Measurements from ENCODE around the gene TMPRSS5.

Gene TMPRSS5

DNA sequence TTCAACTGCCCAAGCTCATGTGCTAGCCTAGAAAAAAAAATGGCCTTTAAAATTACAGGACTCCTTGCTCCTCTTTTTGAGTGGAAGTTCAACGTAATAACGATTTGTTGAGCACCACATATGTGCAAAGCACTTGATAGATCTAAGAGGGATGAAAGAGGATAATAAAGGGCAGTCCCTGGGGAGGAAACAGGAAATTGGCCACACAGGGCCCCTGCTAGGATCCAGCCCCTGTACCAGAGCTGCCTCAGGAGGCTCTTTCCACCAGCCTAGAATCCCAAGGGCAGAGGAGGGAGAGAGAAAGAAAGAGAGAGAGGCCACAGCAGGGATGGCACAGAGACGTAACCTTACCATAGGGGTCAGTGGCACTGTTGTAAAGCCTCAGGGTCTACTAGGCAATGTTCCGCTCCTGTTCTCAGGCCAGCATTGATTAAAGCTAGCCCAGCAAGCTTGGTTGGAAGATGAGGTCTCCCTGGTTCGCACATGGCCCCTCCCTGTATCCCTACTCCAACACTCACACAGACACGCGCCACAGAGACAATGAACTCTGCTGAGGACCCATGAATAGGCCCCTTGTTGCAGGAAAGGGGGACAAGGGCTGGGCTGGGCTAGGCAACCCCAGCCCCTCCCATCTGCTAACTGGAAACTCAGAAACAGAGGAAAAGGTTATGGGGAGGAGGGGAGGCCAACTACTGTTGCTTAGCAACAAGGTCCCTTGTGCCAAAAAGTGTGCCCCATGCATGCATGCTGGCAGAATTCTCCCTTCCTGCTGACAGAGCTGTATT is at the start of gene TMPRSS5:
TMPRSS5 (minus strand) TSS at position 438 of the 785 bp plus-strand sequence; CDS start at position 354, 84 bp downstream.
- no peak for TF ChIP-seq GATA2 (IDR thresholded peaks at IDR 0.05; ENCODE audit: low read depth, low read length)
- TF ChIP-seq GATA3 (IDR thresholded peaks at IDR 0.05; ENCODE audit: low read depth, low read length) = no peak

GRCh38 chr11:113752932-113753331 is 46.8 kb upstream of the TMPRSS5 start:
- TF ChIP-seq GATA3 (IDR thresholded peaks at IDR 0.05; ENCODE audit: low read depth, low read length) (no peak), GATA2 (IDR thresholded peaks at IDR 0.05; ENCODE audit: low read depth, low read length) (no peak)

DNA sequence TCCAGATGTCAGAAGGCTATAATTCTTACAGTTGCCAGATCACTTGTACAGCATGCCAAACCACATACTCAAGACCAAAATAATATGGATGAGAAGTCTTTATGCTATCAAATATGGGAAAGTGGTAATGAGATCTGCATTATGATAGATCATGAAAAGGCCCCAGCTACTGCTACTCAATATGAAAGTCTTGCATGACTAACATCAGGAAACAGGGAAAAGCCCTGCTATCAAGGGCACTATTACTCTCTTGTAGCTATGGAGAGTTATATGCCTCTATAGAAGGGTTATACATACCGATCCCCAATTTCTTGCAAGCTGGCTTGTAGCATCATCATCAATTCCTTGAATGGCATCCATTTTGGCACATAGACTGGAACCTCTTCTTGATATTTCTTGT is 30.2 kb upstream of the TMPRSS5 start:
- TF ChIP-seq GATA3 (IDR thresholded peaks at IDR 0.05; ENCODE audit: low read depth, low read length) = no peak
- TF ChIP-seq GATA2 (IDR thresholded peaks at IDR 0.05; ENCODE audit: low read depth, low read length) = no peak

DNA sequence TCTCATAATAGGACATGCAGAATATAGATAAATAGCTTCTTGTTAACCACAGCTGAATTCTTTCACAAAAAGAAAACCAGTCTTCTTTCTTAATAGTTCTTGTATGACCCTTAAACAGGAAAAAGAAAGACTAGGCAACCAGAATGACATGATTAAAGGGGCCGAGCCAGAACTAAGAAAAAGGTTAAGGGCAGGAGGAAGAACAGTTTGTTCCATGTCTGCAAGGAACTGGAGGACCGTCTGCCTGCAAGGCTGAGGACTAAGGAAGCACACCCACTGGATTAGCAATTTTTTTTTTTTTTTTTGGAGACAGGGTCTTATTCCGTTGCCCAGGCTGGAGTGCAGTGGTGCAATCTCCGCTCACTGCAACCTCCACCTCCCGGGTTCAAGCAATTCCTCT is 26.0 kb upstream of the TMPRSS5 start:
- TF ChIP-seq GATA3 (IDR thresholded peaks at IDR 0.05; ENCODE audit: low read depth, low read length) = no peak
- TF ChIP-seq GATA2 (IDR thresholded peaks at IDR 0.05; ENCODE audit: low read depth, low read length) = no peak

DNA sequence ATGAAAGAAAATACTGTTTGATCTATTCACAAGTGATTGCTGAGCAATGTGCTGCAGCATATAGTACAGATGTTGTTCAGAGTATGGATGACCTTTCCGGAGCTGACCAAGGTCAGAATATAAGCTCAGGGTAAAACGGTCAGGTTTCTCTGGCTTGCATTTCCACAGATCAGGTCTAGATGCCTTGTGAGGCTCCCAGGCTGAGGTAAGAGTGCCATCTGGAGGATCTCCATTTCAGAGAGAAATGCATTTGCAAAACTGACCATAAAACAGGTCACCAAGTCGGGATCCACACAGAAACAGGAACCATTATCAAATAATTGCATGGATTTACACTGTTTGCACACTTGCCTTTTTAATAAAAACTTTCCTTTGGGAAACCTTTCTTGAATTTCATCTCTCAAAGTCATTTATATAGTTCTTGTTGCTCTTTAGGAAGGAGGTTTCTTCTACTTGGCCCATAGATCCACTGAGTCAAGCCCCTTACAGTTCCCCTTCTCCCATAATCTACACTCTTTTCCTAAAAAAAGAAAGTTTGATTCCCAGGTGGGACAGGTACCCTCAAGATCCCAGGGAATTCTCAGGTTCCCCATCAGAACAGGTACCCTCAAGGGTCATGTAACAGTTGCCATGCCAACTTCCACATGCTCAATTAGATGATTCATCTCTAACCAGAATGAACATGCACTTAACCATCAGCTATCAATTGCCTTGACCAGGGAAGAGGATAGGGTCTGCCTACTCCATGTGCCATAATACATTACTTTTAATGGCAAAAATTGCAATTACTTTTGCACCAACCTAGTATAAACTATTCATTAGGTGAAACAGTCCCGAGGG is 25.0 kb upstream of the TMPRSS5 start:
- TF ChIP-seq GATA3 (IDR thresholded peaks at IDR 0.05; ENCODE audit: low read depth, low read length) (no peak), GATA2 (IDR thresholded peaks at IDR 0.05; ENCODE audit: low read depth, low read length) (no peak)

GRCh38 chr11:113729456-113729855 is 23.3 kb upstream of the TMPRSS5 start:
- TF ChIP-seq GATA3 (IDR thresholded peaks at IDR 0.05; ENCODE audit: low read depth, low read length) (no peak), GATA2 (IDR thresholded peaks at IDR 0.05; ENCODE audit: low read depth, low read length) (no peak)

DNA sequence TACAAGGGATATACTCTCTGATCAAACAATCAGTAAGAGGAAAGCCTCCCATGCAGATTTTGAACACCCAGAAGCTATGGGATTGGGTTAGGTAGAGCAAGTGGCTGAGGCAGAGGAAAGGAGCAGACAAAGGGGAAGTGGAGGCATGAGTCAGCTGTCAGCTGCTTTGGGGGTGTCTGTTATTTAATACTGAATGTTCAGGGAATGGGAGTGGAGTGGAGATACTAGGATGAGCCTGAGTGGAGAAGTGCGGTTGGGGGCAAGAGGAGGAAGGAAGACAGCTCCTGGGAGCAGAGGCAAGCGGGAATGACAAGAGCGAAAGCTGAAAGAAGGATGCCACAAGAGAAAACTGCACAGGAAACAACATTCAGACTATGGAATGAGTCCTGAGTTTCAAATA is 22.7 kb upstream of the TMPRSS5 start:
- TF ChIP-seq GATA2 (IDR thresholded peaks at IDR 0.05; ENCODE audit: low read depth, low read length) (no peak), GATA3 (IDR thresholded peaks at IDR 0.05; ENCODE audit: low read depth, low read length) (no peak)

GRCh38 chr11:113725913-113726312 is 19.8 kb upstream of the TMPRSS5 start:
- TF ChIP-seq GATA3 (IDR thresholded peaks at IDR 0.05; ENCODE audit: low read depth, low read length) (no peak), GATA2 (IDR thresholded peaks at IDR 0.05; ENCODE audit: low read depth, low read length) (no peak)

- TF ChIP-seq GATA2 (IDR thresholded peaks at IDR 0.05; ENCODE audit: low read depth, low read length) = no peak
- TF ChIP-seq GATA3 (IDR thresholded peaks at IDR 0.05; ENCODE audit: low read depth, low read length) = no peak
These were observed 19.3 kb upstream of the TMPRSS5 start for GRCh38 chr11:113725407-113725806.

DNA sequence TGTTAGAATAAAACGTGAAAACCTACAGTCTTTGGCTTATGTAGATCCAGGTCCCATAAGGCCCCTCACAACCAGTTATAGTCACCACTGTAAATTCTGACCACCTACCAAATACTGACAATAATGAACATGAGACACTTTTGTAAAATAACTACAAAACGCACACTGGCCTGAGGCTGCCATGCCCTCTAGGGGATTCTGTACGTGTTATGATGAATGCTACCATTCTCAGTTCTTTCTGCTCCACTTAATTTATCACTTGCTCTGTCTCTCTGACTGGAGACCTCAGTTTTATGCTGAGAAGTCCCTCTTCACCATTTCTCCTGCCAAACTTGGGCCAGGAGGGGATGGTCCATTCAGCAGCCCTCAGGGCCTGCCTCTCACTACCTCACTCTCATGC is 18.7 kb upstream of the TMPRSS5 start:
- TF ChIP-seq GATA3 (IDR thresholded peaks at IDR 0.05; ENCODE audit: low read depth, low read length) (no peak), GATA2 (IDR thresholded peaks at IDR 0.05; ENCODE audit: low read depth, low read length) (no peak)

DNA sequence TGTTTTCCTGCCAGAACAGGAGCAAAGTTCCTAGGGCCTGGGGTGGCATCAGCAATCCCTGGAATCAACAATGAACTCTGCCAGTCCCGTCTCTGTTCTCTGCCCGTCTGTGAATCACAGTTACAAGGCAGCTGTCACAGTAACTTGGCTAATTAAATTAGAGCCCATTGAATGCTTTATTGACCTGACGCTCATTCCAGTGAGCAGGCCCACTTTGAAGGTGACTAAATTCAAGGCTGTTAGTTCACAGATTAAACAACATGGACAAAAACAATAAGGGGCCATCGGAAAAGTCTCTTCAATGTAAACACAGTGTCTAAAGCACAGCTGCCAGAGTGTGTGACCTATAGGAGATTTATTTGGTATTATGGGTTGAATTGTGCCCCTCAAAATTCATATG is 17.7 kb upstream of the TMPRSS5 start:
- TF ChIP-seq GATA3 (IDR thresholded peaks at IDR 0.05; ENCODE audit: low read depth, low read length) = no peak
- no peak for TF ChIP-seq GATA2 (IDR thresholded peaks at IDR 0.05; ENCODE audit: low read depth, low read length)

DNA sequence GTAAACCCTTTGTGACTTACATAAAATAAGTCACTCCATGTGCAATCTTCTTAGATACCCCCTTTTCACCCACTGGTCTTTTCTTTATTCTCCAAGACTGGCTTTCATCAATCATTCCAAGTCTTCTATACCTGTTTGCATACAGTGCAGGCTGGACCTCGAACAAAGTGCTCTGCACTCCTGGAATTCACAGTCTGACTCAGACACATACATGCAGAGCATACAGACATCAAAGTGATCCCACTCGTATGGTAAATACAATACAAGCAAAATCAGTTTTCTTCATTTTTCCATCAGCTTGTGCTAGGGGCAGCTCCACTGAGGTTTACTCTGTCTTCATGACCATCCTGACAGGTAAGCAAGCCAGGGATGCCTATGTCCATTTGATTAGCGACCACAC is 16.8 kb upstream of the TMPRSS5 start:
- no peak for TF ChIP-seq GATA2 (IDR thresholded peaks at IDR 0.05; ENCODE audit: low read depth, low read length)
- TF ChIP-seq GATA3 (IDR thresholded peaks at IDR 0.05; ENCODE audit: low read depth, low read length) = no peak

GRCh38 chr11:113722221-113722620 is 16.1 kb upstream of the TMPRSS5 start:
- TF ChIP-seq GATA3 (IDR thresholded peaks at IDR 0.05; ENCODE audit: low read depth, low read length) (no peak), GATA2 (IDR thresholded peaks at IDR 0.05; ENCODE audit: low read depth, low read length) (no peak)

- TF ChIP-seq GATA2 (IDR thresholded peaks at IDR 0.05; ENCODE audit: low read depth, low read length) (no peak), GATA3 (IDR thresholded peaks at IDR 0.05; ENCODE audit: low read depth, low read length) (no peak)
These were observed 15.5 kb upstream of the TMPRSS5 start for GRCh38 chr11:113721462-113722066.
